Measurements from ENCODE around the gene PREB. TPM values are rescaled to one million over a fixed set of nuclear protein-coding genes. Genes with fewer than 3 reads are reported as not detected.

PREB gene
- total RNA-seq, 1 experiment from 2014 or later = 102 TPM

- DNase-seq (ENCODE audit: low read depth) = no peak
- in situ Hi-C loops (cut with HindIII; ENCODE audit: low pct_unique_long_range_greater_than_20kb, low sequenced_read_pairs) = no loop called here
Observed at GRCh38 chr2:27158468-27158867, 24.0 kb upstream of the PREB start.

- DNase-seq (ENCODE audit: low read depth) = no peak
- in situ Hi-C loops (cut with HindIII; ENCODE audit: low pct_unique_long_range_greater_than_20kb, low sequenced_read_pairs) = no loop called here
Observed at GRCh38 chr2:27155069-27155520, 20.7 kb upstream of the PREB start.

GRCh38 chr2:27154488-27154887 lies 20.1 kb upstream of the PREB start:
- no peak for DNase-seq (ENCODE audit: low read depth)
- in situ Hi-C loops (cut with HindIII; ENCODE audit: low pct_unique_long_range_greater_than_20kb, low sequenced_read_pairs) = no loop called here

GRCh38 chr2:27152796-27153464 lies 18.5 kb upstream of the PREB start:
- in situ Hi-C loops (cut with HindIII; ENCODE audit: low pct_unique_long_range_greater_than_20kb, low sequenced_read_pairs) = no loop called here
- peak; percentile 19 for DNase-seq (ENCODE audit: low read depth)

- in situ Hi-C loops (cut with HindIII; ENCODE audit: low pct_unique_long_range_greater_than_20kb, low sequenced_read_pairs) = no loop called here
- no peak for DNase-seq (ENCODE audit: low read depth)
Observed at GRCh38 chr2:27152102-27152795, 17.8 kb upstream of the PREB start.

GRCh38 chr2:27150639-27151230 lies 16.3 kb upstream of the PREB start:
- in situ Hi-C loops (cut with HindIII; ENCODE audit: low pct_unique_long_range_greater_than_20kb, low sequenced_read_pairs) = no loop called here

GRCh38 chr2:27149570-27150405 lies 15.4 kb upstream of the PREB start:
- in situ Hi-C loops (cut with HindIII; ENCODE audit: low pct_unique_long_range_greater_than_20kb, low sequenced_read_pairs) = no loop called here
- no peak for DNase-seq (ENCODE audit: low read depth)

More at GRCh38 chr2:27150639-27151230, 16.3 kb upstream of the PREB start:
- no peak for DNase-seq (ENCODE audit: low read depth)

GRCh38 chr2:27148801-27149439 lies 14.5 kb upstream of the PREB start, which contains the start of gene TCF23:
Gene TCF23 (plus strand): TSS chr2:27149004. CDS start chr2:27149134, 130 bp downstream.
- in situ Hi-C loops (cut with HindIII; ENCODE audit: low pct_unique_long_range_greater_than_20kb, low sequenced_read_pairs) = no loop called here
- no peak for DNase-seq (ENCODE audit: low read depth)

GRCh38 chr2:27147935-27148334 lies 13.5 kb upstream of the PREB start:
- in situ Hi-C loops (cut with HindIII; ENCODE audit: low pct_unique_long_range_greater_than_20kb, low sequenced_read_pairs) = no loop called here
- DNase-seq (ENCODE audit: low read depth) = no peak

GRCh38 chr2:27145682-27146081 lies 11.2 kb upstream of the PREB start:
- in situ Hi-C loops (cut with HindIII; ENCODE audit: low pct_unique_long_range_greater_than_20kb, low sequenced_read_pairs) = no loop called here
- no peak for DNase-seq (ENCODE audit: low read depth)

- in situ Hi-C loops (cut with HindIII; ENCODE audit: low pct_unique_long_range_greater_than_20kb, low sequenced_read_pairs) = no loop called here
- DNase-seq (ENCODE audit: low read depth) = no peak
Observed at GRCh38 chr2:27143285-27143684, 8.8 kb upstream of the PREB start.

- no peak for DNase-seq (ENCODE audit: low read depth)
- in situ Hi-C loops (cut with HindIII; ENCODE audit: low pct_unique_long_range_greater_than_20kb, low sequenced_read_pairs) = no loop called here
Observed at GRCh38 chr2:27139310-27139709, 4.9 kb upstream of the PREB start, which contains the start of gene PRR30. Gene PRR30 (minus strand): TSS chr2:27139410. CDS start chr2:27138329, 1,081 bp downstream.

GRCh38 chr2:27138111-27138510 lies 3.7 kb upstream of the PREB start:
- in situ Hi-C loops (cut with HindIII; ENCODE audit: low pct_unique_long_range_greater_than_20kb, low sequenced_read_pairs) = no loop called here
- no peak for DNase-seq (ENCODE audit: low read depth)

- in situ Hi-C loops (cut with HindIII; ENCODE audit: low pct_unique_long_range_greater_than_20kb, low sequenced_read_pairs) = no loop called here
- DNase-seq (ENCODE audit: low read depth) = no peak
Observed at GRCh38 chr2:27137322-27137935, 3.0 kb upstream of the PREB start.

- no peak for DNase-seq (ENCODE audit: low read depth)
Observed at GRCh38 chr2:27136751-27137150, 2.3 kb upstream of the PREB start.

GRCh38 chr2:27135478-27135955 lies 1.1 kb upstream of the PREB start:
- DNase-seq (ENCODE audit: low read depth) = no peak

More at GRCh38 chr2:27136751-27137150, 2.3 kb upstream of the PREB start:
- in situ Hi-C loops (cut with HindIII; ENCODE audit: low pct_unique_long_range_greater_than_20kb, low sequenced_read_pairs) = no loop called here

GRCh38 chr2:27134781-27135477 lies 493 bp upstream of the PREB start:
- in situ Hi-C loops (cut with HindIII; ENCODE audit: low pct_unique_long_range_greater_than_20kb, low sequenced_read_pairs) = no loop called here
- no peak for DNase-seq (ENCODE audit: low read depth)

More at GRCh38 chr2:27135478-27135955, 1.1 kb upstream of the PREB start:
- in situ Hi-C loops (cut with HindIII; ENCODE audit: low pct_unique_long_range_greater_than_20kb, low sequenced_read_pairs) = no loop called here
